CD4-positive, alpha-beta T cell (primary cell): Measurements from ENCODE around the gene PRKAR1A. TPM values are rescaled to one million over a fixed set of nuclear protein-coding genes. Genes with fewer than 3 reads are reported as not detected.

ENCODE experiments used
- ATAC-seq: fragments of 200-7000 bp; cut with Tn5 transposase; one replicate; pipeline ENCODE4 v1.10.0; 2022; ENCODE audit warnings: mild to moderate bottlenecking; ENCODE audit not compliant: poor library complexity
- CTCF ChIA-PET: fragments of 350-600 bp; sonication (Branson Sonifier 250); formaldehyde crosslinking; loops from one replicate; lab custom pipeline; 2021; ENCODE audit warnings: antibody characterized with exemption, inconsistent platforms; lab: Charles Lee
- POLR2A ChIA-PET: fragments of 350-600 bp; sonication (Branson Sonifier 250); formaldehyde crosslinking; loops from one replicate; lab custom pipeline; 2021; ENCODE audit warnings: antibody characterized with exemption, inconsistent platforms; lab: Charles Lee
- DNase-seq, 14 experiments: peaks; one replicate each; pipeline ENCODE4 v3.0.0-alpha.2; 2013 to 2020; ENCODE audit warnings: mixed read lengths in 2 of 14
- H3K27ac ChIP-seq, 2 donors: one replicate each; pipeline versions ENCODE4 v1.5.1 to v1.7.0; 2013; ENCODE audit warnings: low read length in 2 of 2, low read depth in 1 of 2, mild to moderate bottlenecking in 1 of 2
- H3K27me3 ChIP-seq, 2 experiments: 1 replicate in 1 of 2; 2 replicates in 1 of 2; pipeline versions ENCODE4 v1.6.1 to v1.7.0; 2013; ENCODE audit warnings: low read length in 2 of 2, control low read depth in 1 of 2, mild to moderate bottlenecking in 1 of 2, moderate library complexity in 1 of 2; ENCODE audit not compliant: insufficient read depth in 2 of 2, control insufficient read depth in 1 of 2
- H3K36me3 ChIP-seq: one replicate; pipeline ENCODE4 v1.6.1; 2013; ENCODE audit warnings: low read length, control low read depth; ENCODE audit not compliant: insufficient read depth
- H3K4me1 ChIP-seq: one replicate; pipeline ENCODE4 v1.6.1; 2013; ENCODE audit warnings: low read length, control low read depth; ENCODE audit not compliant: insufficient read depth
- H3K4me3 ChIP-seq: one replicate; pipeline ENCODE4 v1.5.1; 2013; ENCODE audit warnings: mild to moderate bottlenecking, low read length, moderate library complexity
- H3K9me3 ChIP-seq, 2 experiments: 1 replicate in 1 of 2; 2 replicates in 1 of 2; pipeline versions ENCODE4 v1.6.1 to v1.7.0; 2013; ENCODE audit warnings: low read length in 2 of 2, mild to moderate bottlenecking in 2 of 2, control low read depth in 1 of 2, moderate library complexity in 1 of 2; ENCODE audit not compliant: control insufficient read depth in 1 of 2, insufficient read depth in 1 of 2
- H3K27ac Mint-ChIP-seq: one replicate; pipeline ENCODE4 v1.8.0; 2020; ENCODE audit warnings: mixed read lengths
- H3K27me3 Mint-ChIP-seq: one replicate; pipeline ENCODE4 v1.8.0; 2021; ENCODE audit warnings: mixed read lengths
- H3K36me3 Mint-ChIP-seq: one replicate; pipeline ENCODE4 v1.8.0; 2021; ENCODE audit warnings: low read depth, mixed read lengths
- H3K4me1 Mint-ChIP-seq: one replicate; pipeline ENCODE4 v1.8.0; 2021; ENCODE audit warnings: low read depth, mixed read lengths
- H3K4me3 Mint-ChIP-seq: one replicate; pipeline ENCODE4 v1.8.0; 2020; ENCODE audit warnings: mild to moderate bottlenecking, mixed read lengths
- H3K9me3 Mint-ChIP-seq: one replicate; pipeline ENCODE4 v1.8.0; 2020; ENCODE audit warnings: mixed read lengths
- CTCF ChIP-seq: fragments of 200-600 bp; IDR thresholded peaks from one replicate; pipeline ENCODE4 v1.8.0; 2022; ENCODE audit warnings: antibody characterized with exemption, mild to moderate bottlenecking
- intact Hi-C, 2 experiments: fragments of 100-400 bp; cut with DNase I in 1 of 2; cut with micrococcal nuclease in 1 of 2; formaldehyde crosslinking; loops; one replicate each; pipeline versions ENCODE4 v1.15.1 to v1.9.0; 2023 to 2025; cut with DNase I, micrococcal nuclease
- total RNA-seq, 174 experiments: library from RNA in 2 of 174; stranded (reverse) in 2 of 174; gene quantifications; one replicate each; pipeline ENCODE4 v1.2.3 and lab custom pipeline; 2021 to 2026

The PRKAR1A gene
- total RNA-seq, 2 experiments from 2014 or later = 88.8 to 89.1 TPM

GRCh38 chr17:68497885-68498319, 14.3 kb upstream of the PRKAR1A start:
- Mint-ChIP-seq H3K27me3 (peaks cover 7% of the 10 kb centered on the region), H3K9me3 (peaks cover 4% of the 10 kb centered on the region), H3K4me1 (peaks cover 18% of the 10 kb centered on the region), H3K27ac (peak overlapping the region; percentile 21), H3K4me3 (peak overlapping the region; percentile 9), H3K36me3 (peaks cover 8% of the 10 kb centered on the region)
- H3K4me1 ChIP-seq = peaks cover 12% of the 10 kb centered on the region
- CTCF ChIA-PET = no interaction called here
- H3K4me3 ChIP-seq = peak overlapping the region; percentile 21
- POLR2A ChIA-PET = interaction anchor here (0.8 to 2.7 kb wide), 3 partner anchors 10 to 250 kb away, joined by 3 to 23 read pairs (median 7); partner anchors contain the start of genes AMZ2 and PRKAR1A
- DNase-seq = peak in 3 of 14 experiments; percentile 42 to 48 (median 47)
- no peak for ATAC-seq
- H3K27me3 ChIP-seq = no peaks in the 10 kb centered on the region
- no peaks in the 10 kb centered on the region for H3K9me3 ChIP-seq
- H3K36me3 ChIP-seq = no peaks in the 10 kb centered on the region
- H3K27ac ChIP-seq = no peak overlapping the region
- TF ChIP-seq CTCF = no peak
- intact Hi-C loops = loop anchor here (2.0 to 5.0 kb wide), 2 partner anchors 15 to 56 kb away; partner anchors contain the start of gene PRKAR1A (in 1 of the 2)

DNA sequence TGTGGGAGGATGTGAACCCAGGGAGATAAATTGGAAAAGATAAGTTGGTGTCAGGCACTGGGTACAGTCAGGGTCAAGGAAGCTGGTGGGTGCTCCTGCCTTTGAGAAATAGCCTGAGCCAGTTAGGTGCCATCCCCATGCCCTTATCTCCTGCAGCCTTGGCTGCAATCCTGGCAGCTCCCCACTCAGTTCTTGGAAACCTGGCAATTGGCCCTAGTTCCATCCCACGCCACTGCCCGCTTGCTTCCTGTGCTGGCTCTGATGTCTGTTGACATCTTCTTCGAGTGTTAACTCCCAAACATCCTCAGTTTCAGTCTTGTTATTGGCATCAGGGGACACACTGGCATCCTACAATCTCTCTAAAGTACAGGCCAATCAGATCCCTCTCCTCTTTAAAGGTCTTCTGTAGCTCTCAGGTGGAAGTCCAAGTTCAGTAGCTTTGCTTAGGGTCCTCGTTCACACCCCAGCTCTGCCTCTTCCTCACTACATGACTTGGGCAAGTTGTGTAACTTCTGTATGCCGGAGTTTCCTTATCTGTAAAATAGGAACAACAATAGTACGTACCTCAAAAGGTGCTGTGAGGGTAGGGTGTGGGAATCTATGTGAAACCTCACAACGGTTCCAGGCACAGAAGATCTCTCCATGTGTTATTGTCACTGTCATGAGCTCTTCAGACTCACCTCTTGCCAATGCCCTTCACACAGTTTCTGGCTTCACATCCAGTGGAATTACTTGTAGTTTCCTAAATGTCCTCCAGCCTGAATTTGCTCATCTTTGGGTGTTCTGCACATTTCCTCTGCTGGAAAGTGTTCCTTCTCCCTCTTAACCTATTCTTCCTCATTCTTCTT, 13.5 kb upstream of the PRKAR1A start:
- CTCF ChIA-PET = no interaction called here
- DNase-seq = no peak
- peak overlapping the region; percentile 21 for H3K4me3 ChIP-seq
- peaks cover 12% of the 10 kb centered on the region for H3K4me1 ChIP-seq
- Mint-ChIP-seq H3K27ac (peak overlapping the region; percentile 21), H3K36me3 (peaks cover 8% of the 10 kb centered on the region), H3K4me3 (no peak overlapping the region), H3K27me3 (peaks cover 7% of the 10 kb centered on the region), H3K4me1 (peaks cover 18% of the 10 kb centered on the region), H3K9me3 (peaks cover 4% of the 10 kb centered on the region)
- POLR2A ChIA-PET = interaction anchor here (0.8 to 2.7 kb wide), 2 partner anchors 11 to 14 kb away, joined by 7 to 23 read pairs; partner anchors contain the start of gene PRKAR1A
- TF ChIP-seq CTCF = no peak
- H3K36me3 ChIP-seq = no peaks in the 10 kb centered on the region
- H3K27ac ChIP-seq = no peak overlapping the region
- intact Hi-C loops = loop anchor here in 1 of 2 experiments (5.0 kb wide), 1 partner anchor 56 kb away; no protein-coding TSS in a partner anchor
- no peaks in the 10 kb centered on the region for H3K9me3 ChIP-seq
- ATAC-seq = no peak
- no peaks in the 10 kb centered on the region for H3K27me3 ChIP-seq

DNA sequence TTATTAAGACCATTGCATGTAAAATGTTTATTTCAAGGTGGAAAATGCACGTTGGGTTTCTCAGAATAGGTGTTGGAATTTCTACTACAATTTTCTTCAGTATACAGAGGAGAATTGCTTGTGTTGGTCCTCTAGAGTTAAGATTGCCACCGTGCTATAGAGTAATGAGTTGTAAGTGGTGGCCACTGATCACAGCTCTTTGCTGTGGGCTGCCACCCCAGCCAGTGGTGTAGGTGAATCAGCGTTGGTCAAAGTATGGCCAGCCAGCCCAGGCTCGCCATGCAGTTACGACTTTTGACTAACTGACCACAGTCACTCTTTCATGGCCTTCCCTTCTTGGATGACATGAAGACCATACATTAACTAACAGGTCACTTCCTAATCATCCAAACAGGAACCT, 12.6 kb upstream of the PRKAR1A start:
- Histone ChIP-seq H3K27ac (no peak overlapping the region), H3K36me3 (no peaks in the 10 kb centered on the region), H3K9me3 (no peaks in the 10 kb centered on the region), H3K27me3 (no peaks in the 10 kb centered on the region), H3K4me3 (no peak overlapping the region), H3K4me1 (peaks cover 12% of the 10 kb centered on the region)
- DNase-seq = no peak
- Mint-ChIP-seq H3K36me3 (peaks cover 8% of the 10 kb centered on the region), H3K9me3 (peaks cover 4% of the 10 kb centered on the region), H3K27ac (no peak overlapping the region), H3K4me3 (no peak overlapping the region), H3K4me1 (peaks cover 18% of the 10 kb centered on the region), H3K27me3 (peaks cover 7% of the 10 kb centered on the region)
- ChIA-PET CTCF (no interaction called here), POLR2A (no interaction called here)
- intact Hi-C loops = loop anchor here in 1 of 2 experiments (5.0 kb wide), 1 partner anchor 57 kb away; no protein-coding TSS in a partner anchor
- no peak for TF ChIP-seq CTCF
- ATAC-seq = no peak
